Peyer's patch (tissue), 4 donors: Measurements from ENCODE around the gene OSBPL10. TPM values are rescaled to one million over a fixed set of nuclear protein-coding genes. Genes with fewer than 3 reads are reported as not detected.
"Not testable (repeated sequence)": the region's sequence is repeated elsewhere in the genome, so short reads cannot be mapped to it uniquely, and the experiment has no call there.

Experiments used
- DNase-seq, 3 donors: peaks; one replicate each; pipeline ENCODE4 v3.0.0-alpha.2; 2017 to 2019
- H3K27ac ChIP-seq, 4 donors: fragments of 200-600 bp; sonication (generic); one replicate each; pipeline ENCODE4 v1.5.1; 2016 to 2019
- H3K27me3 ChIP-seq, 2 donors: fragments of 200-600 bp; sonication (generic); one replicate each; pipeline ENCODE4 v1.5.1; 2019
- H3K36me3 ChIP-seq, 3 donors: fragments of 200-600 bp; sonication (generic); one replicate each; pipeline ENCODE4 v1.5.1; 2016 to 2019
- H3K4me1 ChIP-seq, 4 donors: fragments of 200-600 bp; sonication (generic); one replicate each; pipeline ENCODE4 v1.5.1; 2016 to 2019
- H3K4me3 ChIP-seq, 4 donors: fragments of 200-600 bp; sonication (generic); 1 replicate in 3 of 4; 2 replicates in 1 of 4; pipeline ENCODE4 v1.5.1; 2016 to 2019; ENCODE audit warnings: mild to moderate bottlenecking in 1 of 4
- H3K9me3 ChIP-seq, 4 donors: fragments of 200-600 bp; sonication (generic); one replicate each; pipeline ENCODE4 v1.5.1; 2016 to 2019; ENCODE audit warnings: mild to moderate bottlenecking in 1 of 4
- CTCF ChIP-seq, 6 experiments: fragments of 450-650 bp in 4 of 6; fragments of 200-600 bp in 2 of 6; sonication (generic) in 1 of 6; IDR thresholded peaks; one replicate each; pipeline ENCODE4 v1.5.1; 2017 to 2019; ENCODE audit warnings: antibody characterized with exemption in 6 of 6, mild to moderate bottlenecking in 3 of 6, moderate library complexity in 1 of 6
- POLR2A ChIP-seq, 2 donors: fragments of 450-650 bp; IDR thresholded peaks; one replicate each; pipeline ENCODE4 v1.5.1; 2017; ENCODE audit warnings: antibody characterized with exemption in 2 of 2, mild to moderate bottlenecking in 2 of 2, moderate library complexity in 2 of 2
- total RNA-seq, 4 donors: library from RNA; depleted of rRNA; stranded (reverse); fragments of >200 nt; gene quantifications; one replicate each; pipeline ENCODE4 v1.1.0, GENCODE V29; 2016

The OSBPL10 gene
- total RNA-seq, 4 donors from 2014 or later: 18.5 to 128 (median 60.5) TPM

GRCh38 chr3:31878231-31878838, 102.7 kb downstream of the OSBPL10 start:
- no peaks in the 10 kb centered on the region for H3K27me3 ChIP-seq
- H3K9me3 ChIP-seq: no peaks in the 10 kb centered on the region
- no peak overlapping the region for H3K4me3 ChIP-seq
- no peaks in the 10 kb centered on the region for H3K4me1 ChIP-seq
- H3K27ac ChIP-seq: no peak overlapping the region
- DNase-seq: no peak
- TF ChIP-seq POLR2A (IDR thresholded peaks at IDR 0.05) (no peak), CTCF (IDR thresholded peaks at IDR 0.05) (no peak)
- no peaks in the 10 kb centered on the region for H3K36me3 ChIP-seq

- no peaks in the 10 kb centered on the region for H3K4me1 ChIP-seq
- TF ChIP-seq POLR2A (IDR thresholded peaks at IDR 0.05) (no peak), CTCF (IDR thresholded peaks at IDR 0.05) (no peak)
- no peaks in the 10 kb centered on the region for H3K9me3 ChIP-seq
- no peak for DNase-seq
- no peak overlapping the region for H3K27ac ChIP-seq
- no peak overlapping the region for H3K4me3 ChIP-seq
- no peaks in the 10 kb centered on the region for H3K36me3 ChIP-seq
- no peaks in the 10 kb centered on the region for H3K27me3 ChIP-seq
Observed at GRCh38 chr3:31876331-31876730, 104.7 kb downstream of the OSBPL10 start.

- TF ChIP-seq POLR2A (IDR thresholded peaks at IDR 0.05) (no peak), CTCF (IDR thresholded peaks at IDR 0.05) (no peak)
- DNase-seq: no peak
- Histone ChIP-seq H3K4me1 (no peaks in the 10 kb centered on the region), H3K4me3 (no peak overlapping the region), H3K27me3 (no peaks in the 10 kb centered on the region), H3K9me3 (no peaks in the 10 kb centered on the region), H3K36me3 (no peaks in the 10 kb centered on the region), H3K27ac (no peak overlapping the region)
Observed at GRCh38 chr3:31875437-31875836, 105.6 kb downstream of the OSBPL10 start.

- no peaks in the 10 kb centered on the region for H3K27me3 ChIP-seq
- no peak for TF ChIP-seq CTCF (IDR thresholded peaks at IDR 0.05)
- no peak for TF ChIP-seq POLR2A (IDR thresholded peaks at IDR 0.05)
- no peaks in the 10 kb centered on the region for H3K4me1 ChIP-seq
- H3K27ac ChIP-seq: no peak overlapping the region
- H3K36me3 ChIP-seq: no peaks in the 10 kb centered on the region
- DNase-seq: no peak
- no peaks in the 10 kb centered on the region for H3K9me3 ChIP-seq
- no peak overlapping the region for H3K4me3 ChIP-seq
Observed at GRCh38 chr3:31873254-31873820, 107.7 kb downstream of the OSBPL10 start.

GRCh38 chr3:31871939-31872507, 109.0 kb downstream of the OSBPL10 start:
- DNase-seq: no peak
- Histone ChIP-seq H3K36me3 (no peaks in the 10 kb centered on the region), H3K4me1 (no peaks in the 10 kb centered on the region), H3K9me3 (no peaks in the 10 kb centered on the region), H3K27ac (no peak overlapping the region), H3K27me3 (no peaks in the 10 kb centered on the region), H3K4me3 (no peak overlapping the region)
- TF ChIP-seq CTCF (IDR thresholded peaks at IDR 0.05) (no peak), POLR2A (IDR thresholded peaks at IDR 0.05) (no peak)

GRCh38 chr3:31870111-31870510, 111.0 kb downstream of the OSBPL10 start:
- H3K27ac ChIP-seq, H3K27me3 ChIP-seq, DNase-seq, H3K4me3 ChIP-seq, H3K4me1 ChIP-seq, H3K36me3 ChIP-seq, H3K9me3 ChIP-seq: not testable (repeated sequence)
